ENCODE measurements around the gene ADD1. TPM values are rescaled to one million over a fixed set of nuclear protein-coding genes. Genes with fewer than 3 reads are reported as not detected.

ADD1 gene
- total and polyA plus RNA-seq, 2 donors (not counting 1 experiment from before 2014, with no cell fraction given): 164 to 171 TPM

DNA sequence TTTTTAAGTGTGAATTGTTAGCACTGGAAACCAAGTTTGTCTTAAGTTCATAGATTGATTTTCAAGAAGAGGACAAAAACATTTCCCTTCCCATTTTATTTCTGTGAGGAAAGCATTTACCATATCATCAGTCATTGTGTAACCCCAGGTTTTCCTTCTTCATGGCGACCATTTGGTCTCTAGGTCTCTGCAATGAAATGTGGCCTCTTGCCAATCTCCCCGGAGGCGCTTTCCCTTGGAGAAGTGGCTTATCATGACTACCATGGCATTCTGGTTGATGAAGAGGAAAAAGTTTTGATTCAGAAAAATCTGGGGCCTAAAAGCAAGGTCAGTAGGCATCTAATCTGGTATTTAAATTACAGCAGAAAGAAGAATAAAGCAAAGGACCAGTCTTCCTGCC lies 54.4 kb downstream of the ADD1 start:
- no peaks in the 10 kb centered on the region for H3K27me3 ChIP-seq (ENCODE audit: control insufficient read depth, insufficient read depth, low read length)
- no peak overlapping the region for H3K9ac ChIP-seq (ENCODE audit: insufficient read depth, low read length)
- no peaks in the 10 kb centered on the region for H4K20me1 ChIP-seq (ENCODE audit: control insufficient read depth, extremely low read depth, insufficient read depth, low read length)
- no peak overlapping the region for H3K27ac ChIP-seq (ENCODE audit: insufficient read depth, low read length)
- DNase-seq (ENCODE audit: low read depth in 2 of 2): no peak
- TF ChIP-seq EZH2 (IDR thresholded peaks at IDR 0.05; ENCODE audit: low read length, missing control alignments): no peak
- TF ChIP-seq, protein P1, sequence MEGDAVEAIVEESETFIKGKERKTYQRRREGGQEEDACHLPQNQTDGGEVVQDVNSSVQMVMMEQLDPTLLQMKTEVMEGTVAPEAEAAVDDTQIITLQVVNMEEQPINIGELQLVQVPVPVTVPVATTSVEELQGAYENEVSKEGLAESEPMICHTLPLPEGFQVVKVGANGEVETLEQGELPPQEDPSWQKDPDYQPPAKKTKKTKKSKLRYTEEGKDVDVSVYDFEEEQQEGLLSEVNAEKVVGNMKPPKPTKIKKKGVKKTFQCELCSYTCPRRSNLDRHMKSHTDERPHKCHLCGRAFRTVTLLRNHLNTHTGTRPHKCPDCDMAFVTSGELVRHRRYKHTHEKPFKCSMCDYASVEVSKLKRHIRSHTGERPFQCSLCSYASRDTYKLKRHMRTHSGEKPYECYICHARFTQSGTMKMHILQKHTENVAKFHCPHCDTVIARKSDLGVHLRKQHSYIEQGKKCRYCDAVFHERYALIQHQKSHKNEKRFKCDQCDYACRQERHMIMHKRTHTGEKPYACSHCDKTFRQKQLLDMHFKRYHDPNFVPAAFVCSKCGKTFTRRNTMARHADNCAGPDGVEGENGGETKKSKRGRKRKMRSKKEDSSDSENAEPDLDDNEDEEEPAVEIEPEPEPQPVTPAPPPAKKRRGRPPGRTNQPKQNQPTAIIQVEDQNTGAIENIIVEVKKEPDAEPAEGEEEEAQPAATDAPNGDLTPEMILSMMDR (conservative IDR thresholded peaks at IDR 0.05 in 1 of 2, IDR thresholded peaks at IDR 0.05 in 1 of 2; ENCODE audit: low read depth in 1 of 2, low read length in 2 of 2): no peak
- no peaks in the 10 kb centered on the region for H3K9me3 ChIP-seq (ENCODE audit: control insufficient read depth, insufficient read depth, low read depth, low read length)
- no peak overlapping the region for H2AFZ ChIP-seq (ENCODE audit: low read length)
- no peak overlapping the region for H3K4me2 ChIP-seq (ENCODE audit: extremely low read depth, insufficient read depth, low read length)
- no peaks in the 10 kb centered on the region for H3K79me2 ChIP-seq (ENCODE audit: control insufficient read depth, insufficient read depth, low read length)
- no peak overlapping the region for H3K4me3 ChIP-seq (replicated peaks in 1 of 4; ENCODE audit: control extremely low read depth in 1 of 4, insufficient read depth in 1 of 4, low read depth in 3 of 4, low read length in 4 of 4)
- H3K4me1 ChIP-seq (ENCODE audit: control insufficient read depth, extremely low read depth, insufficient read depth, low read length): no peaks in the 10 kb centered on the region
- peaks cover 29% of the 10 kb centered on the region for H3K36me3 ChIP-seq (ENCODE audit: control insufficient read depth, insufficient read depth, low read length)

DNA sequence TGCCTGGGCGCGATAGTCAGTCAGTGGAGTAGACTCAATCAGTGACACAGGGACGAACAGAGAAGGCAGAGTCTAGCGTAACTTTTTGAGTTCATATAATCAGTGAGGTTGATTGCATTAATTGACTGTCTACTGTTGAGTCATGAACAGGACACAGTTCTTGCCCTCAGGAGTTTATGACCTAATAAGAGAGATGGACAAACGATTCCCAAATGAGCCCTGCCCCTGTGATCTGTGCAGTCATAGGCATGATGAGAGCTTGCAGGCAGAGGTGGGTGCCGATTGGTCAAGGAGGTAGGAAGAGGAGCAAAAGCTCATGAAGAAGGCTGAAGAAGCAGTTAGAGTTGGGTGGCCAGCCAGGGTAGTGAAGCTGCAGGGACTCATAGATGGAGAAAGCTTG lies 57.1 kb downstream of the ADD1 start:
- Histone ChIP-seq H3K27me3 (ENCODE audit: control insufficient read depth, insufficient read depth, low read length) (no peaks in the 10 kb centered on the region), H3K4me2 (ENCODE audit: extremely low read depth, insufficient read depth, low read length) (no peak overlapping the region), H3K9ac (ENCODE audit: insufficient read depth, low read length) (no peak overlapping the region), H3K4me1 (ENCODE audit: control insufficient read depth, extremely low read depth, insufficient read depth, low read length) (no peaks in the 10 kb centered on the region), H3K79me2 (ENCODE audit: control insufficient read depth, insufficient read depth, low read length) (no peaks in the 10 kb centered on the region), H3K9me3 (ENCODE audit: control insufficient read depth, insufficient read depth, low read depth, low read length) (no peaks in the 10 kb centered on the region), H2AFZ (ENCODE audit: low read length) (no peak overlapping the region), H3K4me3 (replicated peaks in 1 of 4; ENCODE audit: control extremely low read depth in 1 of 4, insufficient read depth in 1 of 4, low read depth in 3 of 4, low read length in 4 of 4) (no peak overlapping the region), H4K20me1 (ENCODE audit: control insufficient read depth, extremely low read depth, insufficient read depth, low read length) (no peaks in the 10 kb centered on the region), H3K27ac (ENCODE audit: insufficient read depth, low read length) (no peak overlapping the region), H3K36me3 (ENCODE audit: control insufficient read depth, insufficient read depth, low read length) (peaks cover 28% of the 10 kb centered on the region)
- no peak for DNase-seq (ENCODE audit: low read depth in 2 of 2)
- TF ChIP-seq EZH2 (IDR thresholded peaks at IDR 0.05; ENCODE audit: low read length, missing control alignments): no peak
- TF ChIP-seq, protein P1 (conservative IDR thresholded peaks at IDR 0.05 in 1 of 2, IDR thresholded peaks at IDR 0.05 in 1 of 2; ENCODE audit: low read depth in 1 of 2, low read length in 2 of 2): no peak

DNA sequence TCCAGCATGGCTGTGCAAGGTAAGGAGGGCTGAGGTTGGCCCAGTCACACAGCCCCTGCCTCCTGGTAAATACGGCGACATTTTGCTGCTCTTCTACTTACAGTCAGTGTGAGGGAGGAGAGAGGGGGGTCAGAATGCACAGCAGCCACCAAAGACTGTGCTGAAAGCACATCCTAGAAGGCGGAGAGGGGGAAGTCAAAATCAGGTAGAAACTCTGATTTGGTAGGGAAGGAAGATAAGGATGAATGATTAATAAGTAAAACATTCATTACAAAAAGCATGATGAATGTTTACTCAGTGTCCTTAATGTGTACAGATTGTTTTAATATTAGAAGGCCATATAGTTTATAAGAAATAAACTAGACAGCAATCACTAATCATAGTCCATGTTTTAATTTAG lies 57.5 kb downstream of the ADD1 start:
- Histone ChIP-seq H3K9ac (ENCODE audit: insufficient read depth, low read length) (no peak overlapping the region), H3K27ac (ENCODE audit: insufficient read depth, low read length) (no peak overlapping the region), H3K9me3 (ENCODE audit: control insufficient read depth, insufficient read depth, low read depth, low read length) (no peaks in the 10 kb centered on the region), H3K36me3 (ENCODE audit: control insufficient read depth, insufficient read depth, low read length) (peaks cover 28% of the 10 kb centered on the region), H3K27me3 (ENCODE audit: control insufficient read depth, insufficient read depth, low read length) (no peaks in the 10 kb centered on the region), H3K79me2 (ENCODE audit: control insufficient read depth, insufficient read depth, low read length) (no peaks in the 10 kb centered on the region), H3K4me2 (ENCODE audit: extremely low read depth, insufficient read depth, low read length) (no peak overlapping the region), H3K4me1 (ENCODE audit: control insufficient read depth, extremely low read depth, insufficient read depth, low read length) (no peaks in the 10 kb centered on the region), H4K20me1 (ENCODE audit: control insufficient read depth, extremely low read depth, insufficient read depth, low read length) (no peaks in the 10 kb centered on the region), H3K4me3 (replicated peaks in 1 of 4; ENCODE audit: control extremely low read depth in 1 of 4, insufficient read depth in 1 of 4, low read depth in 3 of 4, low read length in 4 of 4) (no peak overlapping the region), H2AFZ (ENCODE audit: low read length) (no peak overlapping the region)
- DNase-seq (ENCODE audit: low read depth in 2 of 2): no peak
- TF ChIP-seq, protein P1 (conservative IDR thresholded peaks at IDR 0.05 in 1 of 2, IDR thresholded peaks at IDR 0.05 in 1 of 2; ENCODE audit: low read depth in 1 of 2, low read length in 2 of 2): no peak
- TF ChIP-seq EZH2 (IDR thresholded peaks at IDR 0.05; ENCODE audit: low read length, missing control alignments): no peak

Data from fibroblast of lung (primary cell).